ENCODE results near the gene CADM2.

GRCh38 chr3:85455561-85456200, 496.9 kb downstream of the CADM2 start:
- no peak for TF ChIP-seq CTCF (IDR thresholded peaks at IDR 0.05; ENCODE audit: low read length)
- no peak for TF ChIP-seq EZH2 (IDR thresholded peaks at IDR 0.05; ENCODE audit: borderline replicate concordance, low read length)
